Loucy (cell line): ENCODE data around the gene HOXB7.

ENCODE experiments used
- CTCF ChIP-seq: fragments of 200-600 bp; sonication (generic); conservative IDR thresholded peaks from 2 replicates; pipeline ENCODE4 v1.5.1; 2014; ENCODE audit warnings: mild to moderate bottlenecking, antibody characterized with exemption, low read length
- EZH2phosphoT487 ChIP-seq: fragments of 200-600 bp; IDR thresholded peaks from 2 replicates; pipeline ENCODE4 v1.6.1; 2018; ENCODE audit warnings: antibody characterized with exemption, mild to moderate bottlenecking, moderate library complexity, borderline replicate concordance

- TF ChIP-seq CTCF (no peak), EZH2phosphoT487 (no peak)
Observed at GRCh38 chr17:48558057-48558830, 52.6 kb downstream of the HOXB7 start.
